PFSK-1 (cell line): ENCODE measurements around the gene CD40LG. TPM values are rescaled to one million over a fixed set of nuclear protein-coding genes. Genes with fewer than 3 reads are reported as not detected.

Experiments
- FOXP2 ChIP-seq: optimal IDR thresholded peaks from 2 replicates; pipeline ENCODE3; 2011; ENCODE audit warnings: borderline replicate concordance, control low read depth, inconsistent platforms; ENCODE audit not compliant: insufficient read depth; ENCODE audit errors: extremely low read length, extremely low read depth
- POLR2AphosphoS5 ChIP-seq: IDR thresholded peaks from 2 replicates; pipeline ENCODE4 v1.6.1; 2012; ENCODE audit warnings: low read depth, mild to moderate bottlenecking, control low read depth, low read length, moderate library complexity
- SIN3A ChIP-seq: IDR thresholded peaks from 2 replicates; pipeline ENCODE4 v1.6.1; 2012; ENCODE audit warnings: mild to moderate bottlenecking, low read length, moderate library complexity, borderline replicate concordance; ENCODE audit not compliant: insufficient read depth
- TAF1 ChIP-seq: IDR thresholded peaks from 2 replicates; pipeline ENCODE4 v1.6.1; 2012; ENCODE audit warnings: low read length, control low read depth, borderline replicate concordance; ENCODE audit not compliant: insufficient read depth
- polyA plus RNA-seq: library from polyadenylated mRNA; unstranded; fragments of >200 nt; gene quantifications from one replicate; pipeline ENCODE4 v1.2.1, GENCODE V29; 2012; ENCODE audit warnings: low read depth, missing spikeins; ENCODE audit not compliant: insufficient read length
- TF ChIP-seq, protein P1 (sequence below), 2 experiments: IDR thresholded peaks; 2 replicates each; pipeline versions ENCODE4 v1.6.1 to v1.8.0; 2011 to 2012; ENCODE audit warnings: low read depth in 2 of 2, low read length in 2 of 2, control low read depth in 1 of 2, inconsistent platforms in 1 of 2, mild to moderate bottlenecking in 1 of 2, moderate library complexity in 1 of 2; ENCODE audit not compliant: insufficient read depth in 1 of 2

CD40LG gene
- polyA plus RNA-seq, result not detected

DNA sequence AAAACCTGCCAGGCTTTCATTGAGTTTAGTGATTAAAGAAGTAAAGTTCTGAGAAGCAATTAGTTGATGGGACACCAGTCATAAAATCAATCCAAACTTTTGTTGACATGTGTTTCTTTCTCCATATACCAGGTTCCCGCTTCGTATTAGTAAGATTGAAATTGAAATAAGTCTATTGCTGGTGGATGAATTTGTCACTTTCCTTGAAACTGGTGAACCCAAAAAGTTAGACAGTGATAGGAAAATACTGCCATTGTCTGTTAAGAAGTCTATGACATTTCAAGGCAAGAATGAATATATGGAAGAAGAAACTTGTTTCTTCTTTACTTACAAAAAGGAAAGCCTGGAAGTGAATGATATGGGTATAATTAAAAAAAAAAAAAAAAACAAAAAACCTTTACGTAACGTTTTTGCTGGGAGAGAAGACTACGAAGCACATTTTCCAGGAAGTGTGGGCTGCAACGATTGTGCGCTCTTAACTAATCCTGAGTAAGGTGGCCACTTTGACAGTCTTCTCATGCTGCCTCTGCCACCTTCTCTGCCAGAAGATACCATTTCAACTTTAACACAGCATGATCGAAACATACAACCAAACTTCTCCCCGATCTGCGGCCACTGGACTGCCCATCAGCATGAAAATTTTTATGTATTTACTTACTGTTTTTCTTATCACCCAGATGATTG lies at the start of gene CD40LG:
TSS of gene CD40LG (plus strand) at position 482 of the 684 bp plus-strand sequence. CDS start at position 573, 91 bp downstream.
- TF ChIP-seq TAF1 (no peak), POLR2AphosphoS5 (no peak), FOXP2 (no peak), SIN3A (no peak)
- TF ChIP-seq, protein P1, sequence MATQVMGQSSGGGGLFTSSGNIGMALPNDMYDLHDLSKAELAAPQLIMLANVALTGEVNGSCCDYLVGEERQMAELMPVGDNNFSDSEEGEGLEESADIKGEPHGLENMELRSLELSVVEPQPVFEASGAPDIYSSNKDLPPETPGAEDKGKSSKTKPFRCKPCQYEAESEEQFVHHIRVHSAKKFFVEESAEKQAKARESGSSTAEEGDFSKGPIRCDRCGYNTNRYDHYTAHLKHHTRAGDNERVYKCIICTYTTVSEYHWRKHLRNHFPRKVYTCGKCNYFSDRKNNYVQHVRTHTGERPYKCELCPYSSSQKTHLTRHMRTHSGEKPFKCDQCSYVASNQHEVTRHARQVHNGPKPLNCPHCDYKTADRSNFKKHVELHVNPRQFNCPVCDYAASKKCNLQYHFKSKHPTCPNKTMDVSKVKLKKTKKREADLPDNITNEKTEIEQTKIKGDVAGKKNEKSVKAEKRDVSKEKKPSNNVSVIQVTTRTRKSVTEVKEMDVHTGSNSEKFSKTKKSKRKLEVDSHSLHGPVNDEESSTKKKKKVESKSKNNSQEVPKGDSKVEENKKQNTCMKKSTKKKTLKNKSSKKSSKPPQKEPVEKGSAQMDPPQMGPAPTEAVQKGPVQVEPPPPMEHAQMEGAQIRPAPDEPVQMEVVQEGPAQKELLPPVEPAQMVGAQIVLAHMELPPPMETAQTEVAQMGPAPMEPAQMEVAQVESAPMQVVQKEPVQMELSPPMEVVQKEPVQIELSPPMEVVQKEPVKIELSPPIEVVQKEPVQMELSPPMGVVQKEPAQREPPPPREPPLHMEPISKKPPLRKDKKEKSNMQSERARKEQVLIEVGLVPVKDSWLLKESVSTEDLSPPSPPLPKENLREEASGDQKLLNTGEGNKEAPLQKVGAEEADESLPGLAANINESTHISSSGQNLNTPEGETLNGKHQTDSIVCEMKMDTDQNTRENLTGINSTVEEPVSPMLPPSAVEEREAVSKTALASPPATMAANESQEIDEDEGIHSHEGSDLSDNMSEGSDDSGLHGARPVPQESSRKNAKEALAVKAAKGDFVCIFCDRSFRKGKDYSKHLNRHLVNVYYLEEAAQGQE (IDR thresholded peaks at IDR 0.05; ENCODE audit: insufficient read depth in 1 of 2, low read depth in 2 of 2, low read length in 2 of 2), result no peak

DNA sequence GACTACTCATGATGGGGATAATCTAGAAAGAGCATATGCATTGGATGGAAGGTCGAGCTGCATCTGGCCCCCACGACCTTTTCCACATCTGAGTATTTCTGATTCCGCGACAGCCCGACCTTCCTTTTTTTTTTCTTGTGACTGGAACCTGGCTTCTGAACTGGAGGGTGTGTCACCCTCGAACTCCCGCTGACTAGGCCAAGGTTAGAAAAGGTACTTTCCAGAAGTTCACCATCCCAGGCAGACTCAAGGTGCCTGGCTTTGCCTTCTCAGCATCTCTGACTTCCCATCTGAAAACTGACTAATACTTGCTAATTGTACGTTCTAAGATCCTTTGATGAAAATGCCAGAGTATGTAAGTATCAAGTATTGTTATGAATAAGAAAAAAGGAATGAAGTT lies 49.3 kb upstream of the CD40LG start:
- TF ChIP-seq SIN3A (no peak), TAF1 (no peak), FOXP2 (no peak), POLR2AphosphoS5 (no peak)
- TF ChIP-seq, protein P1 (IDR thresholded peaks at IDR 0.05; ENCODE audit: insufficient read depth in 1 of 2, low read depth in 2 of 2, low read length in 2 of 2), result no peak

DNA sequence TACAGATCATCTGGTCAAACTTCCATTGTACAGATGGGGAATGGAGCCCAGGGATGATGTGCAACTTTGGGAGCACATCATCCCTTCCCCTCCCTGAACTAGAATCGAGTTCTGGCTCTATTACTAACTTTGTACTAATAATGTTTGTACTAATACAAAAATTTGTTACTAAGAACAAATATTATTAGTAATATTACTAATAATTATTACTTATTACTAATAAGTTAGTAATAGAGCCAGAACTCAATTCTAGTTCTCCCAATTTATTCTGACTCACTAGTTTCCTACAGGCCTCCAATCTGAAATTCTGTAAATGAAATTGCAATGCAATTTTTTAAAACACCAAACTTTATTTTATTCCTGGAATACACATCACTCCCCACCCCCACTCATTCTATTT lies 47.9 kb upstream of the CD40LG start:
- TF ChIP-seq POLR2AphosphoS5, result no peak
- no peak for TF ChIP-seq FOXP2
- no peak for TF ChIP-seq SIN3A
- TF ChIP-seq, protein P1 (IDR thresholded peaks at IDR 0.05; ENCODE audit: insufficient read depth in 1 of 2, low read depth in 2 of 2, low read length in 2 of 2), result no peak
- no peak for TF ChIP-seq TAF1

DNA sequence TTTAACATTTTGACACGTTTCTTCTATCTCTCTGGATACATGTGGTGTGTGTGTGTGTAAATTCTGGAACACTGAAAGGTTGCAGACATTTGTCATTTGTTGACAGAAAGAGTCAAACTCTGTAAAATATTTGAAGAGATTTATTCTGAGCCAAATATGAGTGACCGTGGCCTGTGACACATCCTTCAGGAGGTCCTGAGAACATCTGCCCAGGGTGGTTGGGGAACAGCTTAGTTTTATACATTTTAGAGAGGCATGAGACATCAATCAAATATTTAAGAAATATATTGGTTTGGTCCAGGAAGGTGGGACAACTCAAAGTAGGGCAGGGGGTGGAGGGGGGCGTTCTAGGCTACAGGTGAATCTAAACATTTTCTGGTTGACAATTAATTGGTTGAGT lies 40.7 kb upstream of the CD40LG start:
- TF ChIP-seq SIN3A (no peak), POLR2AphosphoS5 (no peak), FOXP2 (no peak), TAF1 (no peak)
- TF ChIP-seq, protein P1 (IDR thresholded peaks at IDR 0.05; ENCODE audit: insufficient read depth in 1 of 2, low read depth in 2 of 2, low read length in 2 of 2), result no peak
